ENCODE measurements around the gene PHYH. TPM values are rescaled to one million over a fixed set of nuclear protein-coding genes. Genes with fewer than 3 reads are reported as not detected.

Gene PHYH
- total and polyA plus RNA-seq, 4 donors: 45.4 to 139 (median 86.8) TPM

DNA sequence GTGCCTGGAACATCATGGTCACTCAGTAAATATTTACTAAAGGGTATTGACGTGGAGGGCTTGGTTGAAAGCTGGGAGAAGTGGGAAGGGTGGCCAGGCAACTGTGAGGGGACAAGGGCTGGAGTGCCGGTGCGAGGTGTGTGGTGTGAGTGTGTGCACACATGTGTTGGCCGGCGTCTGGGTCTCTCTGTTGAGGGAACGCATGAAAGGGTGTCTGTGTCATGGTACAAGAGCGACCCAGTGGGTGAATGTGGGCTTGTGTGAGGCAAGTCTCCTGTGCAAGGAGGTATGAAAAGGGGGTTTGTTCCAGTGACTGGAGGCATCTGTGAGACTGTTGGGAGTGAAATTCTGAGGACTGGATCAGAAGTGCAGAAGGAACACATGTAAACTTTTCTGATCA is 36.3 kb downstream of the PHYH start:
- Histone ChIP-seq H3K27me3 (ENCODE audit: control insufficient read depth in 4 of 4, insufficient read depth in 4 of 4, low read length in 3 of 4) (no peaks in the 10 kb centered on the region), H3K36me3 (ENCODE audit: control insufficient read depth in 4 of 4, insufficient read depth in 3 of 4, low read depth in 1 of 4, low read length in 3 of 4) (no peaks in the 10 kb centered on the region), H3K4me3 (ENCODE audit: low read depth in 1 of 3, low read length in 3 of 3) (no peak overlapping the region), H3K9me3 (ENCODE audit: control insufficient read depth in 4 of 4, low read length in 3 of 4) (no peaks in the 10 kb centered on the region), H3K9ac (ENCODE audit: low read depth in 1 of 2, low read length in 2 of 2) (no peak overlapping the region), H3K4me1 (ENCODE audit: control insufficient read depth in 4 of 4, insufficient read depth in 4 of 4, low read length in 3 of 4) (no peaks in the 10 kb centered on the region), H3K27ac (ENCODE audit: low read depth in 1 of 2, low read length in 2 of 2) (no peak overlapping the region)
- DNase-seq (ENCODE audit: low spot score): no peak
- TF ChIP-seq, protein P1, sequence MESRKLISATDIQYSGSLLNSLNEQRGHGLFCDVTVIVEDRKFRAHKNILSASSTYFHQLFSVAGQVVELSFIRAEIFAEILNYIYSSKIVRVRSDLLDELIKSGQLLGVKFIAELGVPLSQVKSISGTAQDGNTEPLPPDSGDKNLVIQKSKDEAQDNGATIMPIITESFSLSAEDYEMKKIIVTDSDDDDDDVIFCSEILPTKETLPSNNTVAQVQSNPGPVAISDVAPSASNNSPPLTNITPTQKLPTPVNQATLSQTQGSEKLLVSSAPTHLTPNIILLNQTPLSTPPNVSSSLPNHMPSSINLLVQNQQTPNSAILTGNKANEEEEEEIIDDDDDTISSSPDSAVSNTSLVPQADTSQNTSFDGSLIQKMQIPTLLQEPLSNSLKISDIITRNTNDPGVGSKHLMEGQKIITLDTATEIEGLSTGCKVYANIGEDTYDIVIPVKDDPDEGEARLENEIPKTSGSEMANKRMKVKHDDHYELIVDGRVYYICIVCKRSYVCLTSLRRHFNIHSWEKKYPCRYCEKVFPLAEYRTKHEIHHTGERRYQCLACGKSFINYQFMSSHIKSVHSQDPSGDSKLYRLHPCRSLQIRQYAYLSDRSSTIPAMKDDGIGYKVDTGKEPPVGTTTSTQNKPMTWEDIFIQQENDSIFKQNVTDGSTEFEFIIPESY (IDR thresholded peaks at IDR 0.05): no peak
- TF ChIP-seq HNF4G (IDR thresholded peaks at IDR 0.05) (no peak), NR2F2 (IDR thresholded peaks at IDR 0.05) (no peak), SP1 (IDR thresholded peaks at IDR 0.05) (no peak), RXRA (IDR thresholded peaks at IDR 0.05) (no peak), HNF4A (conservative IDR thresholded peaks at IDR 0.05) (no peak), FOXA2 (IDR thresholded peaks at IDR 0.05) (no peak), FOXA1 (IDR thresholded peaks at IDR 0.05) (no peak), JUND (IDR thresholded peaks at IDR 0.05) (no peak)
- TF ChIP-seq, protein P2, sequence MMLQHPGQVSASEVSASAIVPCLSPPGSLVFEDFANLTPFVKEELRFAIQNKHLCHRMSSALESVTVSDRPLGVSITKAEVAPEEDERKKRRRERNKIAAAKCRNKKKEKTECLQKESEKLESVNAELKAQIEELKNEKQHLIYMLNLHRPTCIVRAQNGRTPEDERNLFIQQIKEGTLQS (IDR thresholded peaks at IDR 0.05): no peak
- TF ChIP-seq, protein P3, sequence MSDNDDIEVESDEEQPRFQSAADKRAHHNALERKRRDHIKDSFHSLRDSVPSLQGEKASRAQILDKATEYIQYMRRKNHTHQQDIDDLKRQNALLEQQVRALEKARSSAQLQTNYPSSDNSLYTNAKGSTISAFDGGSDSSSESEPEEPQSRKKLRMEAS (IDR thresholded peaks at IDR 0.05): no peak
- WGBS: 67% methylated on average over 7 of the region's 7 CpGs

DNA sequence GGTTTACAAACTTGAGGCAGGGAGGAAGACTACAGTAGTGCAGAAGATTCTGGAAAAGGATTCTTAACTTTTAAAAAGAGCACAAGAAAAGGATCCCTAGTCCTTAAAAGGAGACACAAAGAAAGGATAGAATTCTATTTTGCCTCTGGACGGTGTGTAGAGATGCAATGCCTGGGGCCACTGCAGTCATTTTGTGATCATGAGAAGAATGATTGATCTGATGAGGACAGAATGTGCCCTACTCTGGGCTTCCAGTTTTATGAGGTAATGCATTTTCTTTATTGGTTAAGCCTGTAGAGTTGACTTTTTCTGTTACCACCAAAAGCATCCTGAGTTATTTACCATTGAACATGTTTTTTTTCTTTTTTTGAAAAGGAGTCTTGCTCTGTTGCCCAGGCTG is 37.4 kb downstream of the PHYH start:
- H3K27ac ChIP-seq (ENCODE audit: low read depth in 1 of 2, low read length in 2 of 2): no peak overlapping the region
- H3K9ac ChIP-seq (ENCODE audit: low read depth in 1 of 2, low read length in 2 of 2): no peak overlapping the region
- TF ChIP-seq NR2F2 (IDR thresholded peaks at IDR 0.05) (no peak), RXRA (IDR thresholded peaks at IDR 0.05) (no peak), HNF4G (IDR thresholded peaks at IDR 0.05) (no peak), GABPA (IDR thresholded peaks at IDR 0.05 in 1 of 2, conservative IDR thresholded peaks at IDR 0.05 in 1 of 2) (no peak), YY1 (IDR thresholded peaks at IDR 0.05) (no peak), RAD21 (IDR thresholded peaks at IDR 0.05) (no peak), TAF1 (conservative IDR thresholded peaks at IDR 0.05) (no peak), SP1 (IDR thresholded peaks at IDR 0.05) (no peak), FOXA1 (IDR thresholded peaks at IDR 0.05) (no peak), FOXA2 (IDR thresholded peaks at IDR 0.05) (no peak), JUND (IDR thresholded peaks at IDR 0.05) (no peak), EGR1 (IDR thresholded peaks at IDR 0.05; ENCODE audit: low read depth in 2 of 2) (no peak), HNF4A (conservative IDR thresholded peaks at IDR 0.05) (no peak)
- TF ChIP-seq, protein P1 (IDR thresholded peaks at IDR 0.05): no peak
- TF ChIP-seq, protein P3 (IDR thresholded peaks at IDR 0.05): no peak
- TF ChIP-seq, protein P2 (IDR thresholded peaks at IDR 0.05): no peak
- TF ChIP-seq, protein P4, sequence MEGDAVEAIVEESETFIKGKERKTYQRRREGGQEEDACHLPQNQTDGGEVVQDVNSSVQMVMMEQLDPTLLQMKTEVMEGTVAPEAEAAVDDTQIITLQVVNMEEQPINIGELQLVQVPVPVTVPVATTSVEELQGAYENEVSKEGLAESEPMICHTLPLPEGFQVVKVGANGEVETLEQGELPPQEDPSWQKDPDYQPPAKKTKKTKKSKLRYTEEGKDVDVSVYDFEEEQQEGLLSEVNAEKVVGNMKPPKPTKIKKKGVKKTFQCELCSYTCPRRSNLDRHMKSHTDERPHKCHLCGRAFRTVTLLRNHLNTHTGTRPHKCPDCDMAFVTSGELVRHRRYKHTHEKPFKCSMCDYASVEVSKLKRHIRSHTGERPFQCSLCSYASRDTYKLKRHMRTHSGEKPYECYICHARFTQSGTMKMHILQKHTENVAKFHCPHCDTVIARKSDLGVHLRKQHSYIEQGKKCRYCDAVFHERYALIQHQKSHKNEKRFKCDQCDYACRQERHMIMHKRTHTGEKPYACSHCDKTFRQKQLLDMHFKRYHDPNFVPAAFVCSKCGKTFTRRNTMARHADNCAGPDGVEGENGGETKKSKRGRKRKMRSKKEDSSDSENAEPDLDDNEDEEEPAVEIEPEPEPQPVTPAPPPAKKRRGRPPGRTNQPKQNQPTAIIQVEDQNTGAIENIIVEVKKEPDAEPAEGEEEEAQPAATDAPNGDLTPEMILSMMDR (IDR thresholded peaks at IDR 0.05; ENCODE audit: low read depth, low read length, missing input control): no peak
- TF ChIP-seq, protein P5, sequence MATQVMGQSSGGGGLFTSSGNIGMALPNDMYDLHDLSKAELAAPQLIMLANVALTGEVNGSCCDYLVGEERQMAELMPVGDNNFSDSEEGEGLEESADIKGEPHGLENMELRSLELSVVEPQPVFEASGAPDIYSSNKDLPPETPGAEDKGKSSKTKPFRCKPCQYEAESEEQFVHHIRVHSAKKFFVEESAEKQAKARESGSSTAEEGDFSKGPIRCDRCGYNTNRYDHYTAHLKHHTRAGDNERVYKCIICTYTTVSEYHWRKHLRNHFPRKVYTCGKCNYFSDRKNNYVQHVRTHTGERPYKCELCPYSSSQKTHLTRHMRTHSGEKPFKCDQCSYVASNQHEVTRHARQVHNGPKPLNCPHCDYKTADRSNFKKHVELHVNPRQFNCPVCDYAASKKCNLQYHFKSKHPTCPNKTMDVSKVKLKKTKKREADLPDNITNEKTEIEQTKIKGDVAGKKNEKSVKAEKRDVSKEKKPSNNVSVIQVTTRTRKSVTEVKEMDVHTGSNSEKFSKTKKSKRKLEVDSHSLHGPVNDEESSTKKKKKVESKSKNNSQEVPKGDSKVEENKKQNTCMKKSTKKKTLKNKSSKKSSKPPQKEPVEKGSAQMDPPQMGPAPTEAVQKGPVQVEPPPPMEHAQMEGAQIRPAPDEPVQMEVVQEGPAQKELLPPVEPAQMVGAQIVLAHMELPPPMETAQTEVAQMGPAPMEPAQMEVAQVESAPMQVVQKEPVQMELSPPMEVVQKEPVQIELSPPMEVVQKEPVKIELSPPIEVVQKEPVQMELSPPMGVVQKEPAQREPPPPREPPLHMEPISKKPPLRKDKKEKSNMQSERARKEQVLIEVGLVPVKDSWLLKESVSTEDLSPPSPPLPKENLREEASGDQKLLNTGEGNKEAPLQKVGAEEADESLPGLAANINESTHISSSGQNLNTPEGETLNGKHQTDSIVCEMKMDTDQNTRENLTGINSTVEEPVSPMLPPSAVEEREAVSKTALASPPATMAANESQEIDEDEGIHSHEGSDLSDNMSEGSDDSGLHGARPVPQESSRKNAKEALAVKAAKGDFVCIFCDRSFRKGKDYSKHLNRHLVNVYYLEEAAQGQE (IDR thresholded peaks at IDR 0.05): no peak
- no peak overlapping the region for H3K4me3 ChIP-seq (ENCODE audit: low read depth in 1 of 3, low read length in 3 of 3)
- DNase-seq (ENCODE audit: low spot score): no peak
- WGBS: 94% methylated on average over 1 of the region's 1 CpG
- H3K4me1 ChIP-seq (ENCODE audit: control insufficient read depth in 4 of 4, insufficient read depth in 4 of 4, low read length in 3 of 4): no peaks in the 10 kb centered on the region
- no peaks in the 10 kb centered on the region for H3K36me3 ChIP-seq (ENCODE audit: control insufficient read depth in 4 of 4, insufficient read depth in 3 of 4, low read depth in 1 of 4, low read length in 3 of 4)
- no peaks in the 10 kb centered on the region for H3K9me3 ChIP-seq (ENCODE audit: control insufficient read depth in 4 of 4, low read length in 3 of 4)
- H3K27me3 ChIP-seq (ENCODE audit: control insufficient read depth in 4 of 4, insufficient read depth in 4 of 4, low read length in 3 of 4): no peaks in the 10 kb centered on the region

All from liver (tissue), 9 donors.